IPS-15b (cell line): ENCODE data around the gene TCEANC2.
"Not testable (repeated sequence)": the region's sequence is repeated elsewhere in the genome, so short reads cannot be mapped to it uniquely, and the experiment has no call there.

Experiments used
- H3K27me3 ChIP-seq: one replicate; pipeline ENCODE4 v1.6.1; 2013; ENCODE audit warnings: low read length; ENCODE audit not compliant: control insufficient read depth, insufficient read depth
- H3K36me3 ChIP-seq: one replicate; pipeline ENCODE4 v1.6.1; 2013; ENCODE audit warnings: low read length; ENCODE audit not compliant: control insufficient read depth, insufficient read depth
- H3K4me1 ChIP-seq: one replicate; pipeline ENCODE4 v1.6.1; 2013; ENCODE audit warnings: mild to moderate bottlenecking, low read length; ENCODE audit not compliant: control insufficient read depth, insufficient read depth
- H3K4me3 ChIP-seq: one replicate; pipeline ENCODE4 v1.5.1; 2013; ENCODE audit warnings: low read depth, low read length
- H3K9ac ChIP-seq: one replicate; pipeline ENCODE4 v1.6.1; 2013; ENCODE audit warnings: low read depth, mild to moderate bottlenecking, low read length
- H3K9me3 ChIP-seq: one replicate; pipeline ENCODE4 v1.6.1; 2013; ENCODE audit warnings: mild to moderate bottlenecking, low read length; ENCODE audit not compliant: control insufficient read depth, insufficient read depth

TCEANC2 gene

DNA sequence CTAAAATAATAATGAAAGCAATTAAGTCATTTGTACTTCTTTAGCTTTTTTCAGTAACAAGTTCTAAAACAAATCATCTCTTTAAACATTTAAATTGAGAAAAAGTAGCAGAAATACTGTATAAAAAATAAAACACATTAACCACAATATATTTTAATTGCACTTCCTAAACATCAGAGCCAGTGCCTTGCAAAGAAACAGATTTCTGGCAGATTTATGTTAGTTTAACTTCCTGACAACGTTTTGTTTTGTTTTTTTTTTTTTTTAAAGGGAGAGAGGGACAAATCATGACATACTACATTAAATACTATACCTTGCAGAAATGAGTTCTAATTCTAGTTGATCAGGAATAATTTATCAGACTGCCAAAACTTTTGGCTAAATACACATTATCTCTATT lies 11.6 kb upstream of the TCEANC2 start:
- Histone ChIP-seq H3K4me3 (no peak overlapping the region), H3K9ac (no peak overlapping the region), H3K4me1 (no peaks in the 10 kb centered on the region), H3K9me3 (no peaks in the 10 kb centered on the region), H3K36me3 (peaks cover 6% of the 10 kb centered on the region), H3K27me3 (no peaks in the 10 kb centered on the region)

DNA sequence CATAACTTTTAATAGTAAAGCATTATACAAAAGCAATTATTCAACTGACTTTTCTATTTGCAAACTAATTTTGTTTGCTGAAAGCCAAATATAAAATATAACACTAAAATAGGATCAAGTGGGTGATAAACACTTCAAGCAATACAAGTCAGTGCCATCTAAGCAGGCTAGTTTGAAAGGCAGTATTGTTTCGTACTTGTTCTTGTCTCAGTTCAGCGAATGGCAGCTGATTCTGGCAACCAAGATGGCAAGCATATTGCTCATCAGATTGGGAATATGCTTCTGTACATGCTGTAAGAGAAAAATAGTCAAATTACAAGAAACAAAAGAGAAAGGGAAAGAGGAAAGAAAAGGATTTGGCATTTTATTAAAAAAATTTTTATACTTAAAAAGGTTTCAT lies 7.9 kb upstream of the TCEANC2 start:
- no peaks in the 10 kb centered on the region for H3K36me3 ChIP-seq
- no peaks in the 10 kb centered on the region for H3K9me3 ChIP-seq
- H3K27me3 ChIP-seq, result no peaks in the 10 kb centered on the region
- no peak overlapping the region for H3K9ac ChIP-seq
- no peak overlapping the region for H3K4me3 ChIP-seq
- no peaks in the 10 kb centered on the region for H3K4me1 ChIP-seq

DNA sequence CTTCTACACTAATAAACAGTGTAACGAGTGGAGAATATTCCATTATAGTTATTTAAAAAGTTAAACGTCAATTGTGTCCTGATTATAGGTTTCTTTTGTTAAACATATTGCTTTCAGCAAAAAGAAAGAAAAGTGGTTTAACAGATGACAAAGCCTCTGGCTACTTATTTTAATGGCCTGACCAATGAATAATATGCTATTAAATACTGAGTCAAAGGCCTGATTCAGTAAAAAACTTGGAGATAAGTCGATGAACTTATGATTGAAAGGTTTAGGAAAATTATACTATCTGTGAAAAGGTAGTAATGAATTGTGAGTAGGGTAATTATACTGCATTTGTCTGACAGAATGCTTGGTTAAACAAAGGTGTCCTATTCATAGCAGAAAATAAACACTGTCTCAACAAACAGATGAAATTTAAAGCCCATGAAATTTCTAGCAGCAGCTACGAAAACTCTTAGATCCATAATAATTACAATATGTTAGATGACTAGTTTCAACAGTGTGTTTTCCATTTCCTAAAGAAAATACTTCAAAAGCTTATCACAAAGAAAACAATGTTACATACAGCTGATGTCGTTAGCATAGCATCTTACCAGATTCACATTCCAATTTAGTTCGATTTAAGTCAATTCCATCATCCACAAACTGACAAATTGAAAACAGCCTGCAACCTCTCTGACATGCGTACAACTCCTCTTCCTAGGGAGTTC lies 6.6 kb upstream of the TCEANC2 start:
- H3K9ac ChIP-seq, result no peak overlapping the region
- H3K4me1 ChIP-seq, result no peaks in the 10 kb centered on the region
- no peak overlapping the region for H3K4me3 ChIP-seq

DNA sequence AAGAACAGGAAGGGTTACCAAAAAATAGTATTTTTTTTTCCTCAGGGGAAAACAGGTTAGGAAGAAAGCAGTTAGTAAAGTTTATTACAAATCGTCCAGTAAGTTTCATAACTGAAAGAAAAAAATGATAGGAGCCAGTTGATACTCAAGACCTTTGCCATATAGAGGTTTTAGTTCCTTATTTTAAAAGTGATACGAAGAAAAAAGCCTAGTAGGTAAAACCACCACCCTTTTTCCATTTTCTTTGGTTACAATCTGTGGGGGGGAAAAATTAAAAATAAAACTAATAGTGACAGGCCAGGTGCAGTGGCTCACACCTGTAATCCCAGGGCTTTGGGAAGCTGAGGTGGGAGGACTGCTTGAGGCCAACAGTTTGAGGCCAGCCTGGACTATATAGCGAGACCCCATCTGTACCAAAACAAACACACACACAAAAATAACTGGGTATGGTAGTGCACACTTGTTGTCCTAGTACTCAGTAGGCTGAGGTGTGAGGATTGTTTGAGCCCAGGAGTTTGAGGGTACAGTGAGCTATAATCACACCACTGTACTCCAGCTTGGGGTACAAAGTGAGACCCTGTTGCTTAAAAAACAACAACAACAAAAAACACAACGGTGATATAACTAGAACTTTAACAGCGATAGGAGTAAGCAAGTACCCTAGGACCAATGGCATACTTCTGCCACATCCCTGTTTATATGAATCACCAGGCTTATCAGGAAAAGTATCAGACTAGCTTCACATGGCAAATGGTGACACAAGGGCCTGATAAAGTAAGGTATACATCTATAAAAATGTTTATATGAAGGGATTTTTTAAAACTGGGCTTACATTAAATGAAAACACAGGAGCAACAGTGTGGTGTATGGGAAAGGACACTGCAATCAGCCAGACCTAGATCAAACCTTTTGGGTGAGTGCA lies 5.8 kb upstream of the TCEANC2 start:
- no peaks in the 10 kb centered on the region for H3K4me1 ChIP-seq
- H3K4me3 ChIP-seq, result no peak overlapping the region
- H3K36me3 ChIP-seq, result no peaks in the 10 kb centered on the region
- H3K9me3 ChIP-seq, result no peaks in the 10 kb centered on the region
- no peaks in the 10 kb centered on the region for H3K27me3 ChIP-seq
- no peak overlapping the region for H3K9ac ChIP-seq

More for the DNA sequence above, 6.6 kb upstream of the TCEANC2 start:
- Histone ChIP-seq H3K9me3 (no peaks in the 10 kb centered on the region), H3K36me3 (no peaks in the 10 kb centered on the region), H3K27me3 (no peaks in the 10 kb centered on the region)

DNA sequence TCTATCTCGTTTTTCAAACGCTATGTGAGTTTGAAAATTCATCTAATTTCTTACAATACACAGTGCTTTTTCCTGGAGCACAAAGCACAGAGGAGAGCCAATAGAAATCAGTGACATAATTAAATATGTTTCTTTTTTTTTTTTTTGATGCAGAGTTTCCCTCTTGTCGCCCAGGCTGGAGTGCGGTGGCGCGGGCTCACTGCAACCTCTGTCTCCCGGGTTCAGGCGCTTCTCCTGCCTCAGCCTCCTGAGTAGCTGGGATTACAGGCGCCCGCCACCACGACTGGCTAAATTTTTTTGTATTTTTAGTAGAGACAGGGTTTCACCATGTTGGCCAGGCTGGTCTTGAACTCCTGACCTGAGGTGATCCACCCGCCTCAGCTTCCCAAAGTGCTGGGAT lies 3.0 kb upstream of the TCEANC2 start:
- H3K4me3 ChIP-seq, H3K9ac ChIP-seq, H3K36me3 ChIP-seq, H3K4me1 ChIP-seq, H3K9me3 ChIP-seq, H3K27me3 ChIP-seq: not testable (repeated sequence)

DNA sequence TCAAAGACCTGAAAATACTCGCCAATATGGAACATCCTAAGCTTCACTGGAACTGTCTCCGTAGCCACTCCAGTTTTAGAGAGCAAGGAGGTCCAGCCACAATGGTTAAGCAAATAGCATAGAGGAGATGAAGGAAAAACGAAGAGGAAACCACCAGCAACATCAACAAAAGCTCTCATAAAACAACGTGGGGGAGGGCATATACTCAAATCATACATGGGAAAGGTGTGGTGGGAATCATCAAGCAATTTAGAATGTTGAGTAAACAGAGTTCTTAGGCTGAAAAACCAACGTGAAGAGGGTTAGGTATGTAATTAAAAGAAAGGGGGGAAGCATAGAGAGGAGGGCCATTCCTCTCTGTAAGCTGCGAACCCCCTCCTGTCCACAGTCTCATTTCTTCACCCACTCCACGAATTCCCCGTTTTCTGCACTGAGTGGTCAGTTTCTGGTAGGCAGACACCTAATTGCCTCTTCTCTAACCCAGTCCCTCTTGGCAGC lies 1.4 kb upstream of the TCEANC2 start:
- H3K4me3 ChIP-seq, result peak overlapping the region; percentile 75
- H3K9me3 ChIP-seq, result no peaks in the 10 kb centered on the region
- H3K27me3 ChIP-seq, result no peaks in the 10 kb centered on the region
- H3K9ac ChIP-seq, result peak overlapping the region; percentile 67
- peaks cover 4% of the 10 kb centered on the region for H3K4me1 ChIP-seq
- H3K36me3 ChIP-seq, result no peaks in the 10 kb centered on the region

DNA sequence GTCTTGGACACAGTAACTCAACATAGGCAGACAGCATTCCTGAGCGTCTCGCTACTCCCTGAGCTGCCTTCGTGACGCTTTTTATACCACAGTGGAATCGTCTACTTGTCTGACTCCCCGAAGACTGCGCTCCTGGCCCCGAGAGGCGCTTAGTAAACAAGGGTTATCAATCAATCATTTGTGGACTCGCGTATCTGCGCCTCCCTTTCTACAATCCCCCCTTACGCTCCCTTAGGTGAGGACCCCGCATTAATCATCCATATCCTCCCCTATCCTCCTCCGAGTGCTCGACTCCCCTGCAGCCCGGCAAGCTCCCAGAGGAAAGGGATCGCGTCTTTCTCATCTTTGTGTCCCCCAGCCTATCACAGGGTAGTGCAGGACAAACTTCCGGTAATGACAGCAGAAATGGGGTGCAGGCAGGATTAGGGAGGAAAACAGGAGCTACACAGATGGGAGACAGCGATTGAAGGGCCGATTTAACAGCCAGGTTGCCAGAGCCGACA lies 926 bp upstream of the TCEANC2 start:
- Histone ChIP-seq H3K36me3 (no peaks in the 10 kb centered on the region), H3K27me3 (no peaks in the 10 kb centered on the region), H3K4me1 (peaks cover 4% of the 10 kb centered on the region), H3K4me3 (peak overlapping the region; percentile 75), H3K9me3 (no peaks in the 10 kb centered on the region), H3K9ac (peak overlapping the region; percentile 67)

DNA sequence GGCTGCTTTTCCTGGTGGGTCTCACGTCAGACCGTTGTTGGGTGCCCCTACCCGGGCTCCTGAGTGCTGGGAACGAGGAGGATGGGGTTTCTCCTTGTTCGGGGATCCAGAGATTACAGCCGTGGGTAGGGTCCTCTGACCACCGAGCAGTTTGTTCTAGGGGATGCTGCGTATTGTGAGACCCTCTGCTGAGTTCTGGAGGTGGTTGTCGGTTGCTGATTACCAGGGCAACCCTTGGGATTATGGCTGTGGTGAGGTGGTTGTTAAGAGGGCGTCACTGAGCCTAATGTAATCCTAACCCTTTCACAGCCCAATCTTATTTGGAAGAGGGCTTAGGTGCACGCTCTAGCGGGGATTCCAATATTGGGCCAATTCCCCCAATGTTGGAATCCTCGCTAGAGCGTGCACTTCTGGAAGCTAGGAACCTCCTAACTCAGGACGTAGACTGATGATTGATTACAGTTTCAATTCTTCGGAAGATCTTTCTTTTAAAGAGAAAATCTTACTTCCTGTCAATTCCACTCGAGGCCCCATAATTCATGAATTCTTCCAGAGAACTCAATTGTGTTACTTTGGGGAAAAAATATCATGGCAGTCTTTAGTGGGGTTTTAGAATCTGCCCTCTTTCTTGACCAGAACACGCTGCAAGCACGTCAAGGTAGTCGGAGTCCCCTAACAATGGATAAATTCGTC lies 483 bp downstream of the TCEANC2 start:
- Histone ChIP-seq H3K4me3 (peak overlapping the region; percentile 75), H3K27me3 (no peaks in the 10 kb centered on the region), H3K36me3 (no peaks in the 10 kb centered on the region), H3K4me1 (peaks cover 4% of the 10 kb centered on the region), H3K9me3 (no peaks in the 10 kb centered on the region), H3K9ac (peak overlapping the region; percentile 91)

DNA sequence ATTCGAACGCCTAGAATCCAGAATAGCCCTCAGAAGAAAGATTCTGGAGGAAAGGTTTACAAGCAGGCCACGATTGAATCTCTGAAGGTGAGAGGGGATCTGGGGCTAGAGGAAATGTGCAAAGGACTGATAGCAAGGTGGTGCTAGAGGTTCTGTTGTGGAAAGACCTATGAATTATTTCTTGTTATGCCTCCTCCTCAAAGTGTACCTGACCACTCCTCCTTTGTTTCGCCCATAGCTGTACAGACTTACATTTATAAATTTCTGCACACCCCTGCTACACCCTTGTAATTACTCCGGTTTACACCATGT lies 986 bp downstream of the TCEANC2 start:
- no peaks in the 10 kb centered on the region for H3K27me3 ChIP-seq
- no peaks in the 10 kb centered on the region for H3K9me3 ChIP-seq
- peak overlapping the region; percentile 75 for H3K4me3 ChIP-seq
- H3K4me1 ChIP-seq, result peaks cover 4% of the 10 kb centered on the region
- H3K36me3 ChIP-seq, result no peaks in the 10 kb centered on the region
- peak overlapping the region; percentile 91 for H3K9ac ChIP-seq

DNA sequence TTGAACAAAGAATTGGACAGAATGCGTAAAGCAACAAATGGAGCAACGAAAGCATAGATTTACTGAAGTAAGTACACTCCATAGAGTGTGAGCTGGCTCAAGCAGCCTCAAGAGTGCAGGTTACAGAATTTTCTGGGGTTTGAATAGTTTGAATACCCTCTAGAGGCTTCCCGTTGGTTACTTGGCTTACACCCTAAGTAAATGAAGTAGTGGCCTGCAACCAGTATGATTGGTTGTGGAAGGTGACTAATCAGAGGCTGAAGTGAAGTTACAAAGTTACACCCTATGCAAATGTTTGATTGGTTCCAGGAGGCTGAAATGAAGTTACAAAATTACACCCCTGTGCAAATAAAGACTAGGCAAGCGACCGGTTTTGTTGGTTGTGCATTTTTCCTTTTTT lies 10.9 kb downstream of the TCEANC2 start:
- no peaks in the 10 kb centered on the region for H3K36me3 ChIP-seq
- no peaks in the 10 kb centered on the region for H3K27me3 ChIP-seq
- H3K9ac ChIP-seq, result no peak overlapping the region
- no peak overlapping the region for H3K4me3 ChIP-seq
- H3K9me3 ChIP-seq, result no peaks in the 10 kb centered on the region
- no peaks in the 10 kb centered on the region for H3K4me1 ChIP-seq

DNA sequence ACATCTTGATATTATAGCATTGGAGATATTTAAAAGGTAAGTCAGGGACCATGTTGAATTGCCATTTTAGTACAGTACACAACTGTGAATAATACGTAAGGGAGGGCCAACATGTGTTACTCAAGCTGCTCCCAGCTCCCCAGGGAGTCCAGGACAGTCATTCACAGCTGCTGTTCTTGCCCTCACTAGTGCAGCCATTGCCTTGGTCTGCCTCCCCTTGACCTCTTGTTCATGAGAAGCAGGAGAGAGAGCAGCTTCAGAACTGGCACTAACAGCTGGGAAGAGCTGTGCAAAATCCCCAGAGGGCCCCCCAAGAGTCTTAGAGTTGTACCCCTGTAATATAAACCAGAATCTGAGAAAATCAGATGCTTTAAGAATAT lies 16.4 kb downstream of the TCEANC2 start:
- H3K9ac ChIP-seq, result no peak overlapping the region
- no peaks in the 10 kb centered on the region for H3K4me1 ChIP-seq
- no peak overlapping the region for H3K4me3 ChIP-seq
- no peaks in the 10 kb centered on the region for H3K27me3 ChIP-seq
- no peaks in the 10 kb centered on the region for H3K36me3 ChIP-seq
- H3K9me3 ChIP-seq, result no peaks in the 10 kb centered on the region
